Measurements from ENCODE around the gene FKBP15.

DNA sequence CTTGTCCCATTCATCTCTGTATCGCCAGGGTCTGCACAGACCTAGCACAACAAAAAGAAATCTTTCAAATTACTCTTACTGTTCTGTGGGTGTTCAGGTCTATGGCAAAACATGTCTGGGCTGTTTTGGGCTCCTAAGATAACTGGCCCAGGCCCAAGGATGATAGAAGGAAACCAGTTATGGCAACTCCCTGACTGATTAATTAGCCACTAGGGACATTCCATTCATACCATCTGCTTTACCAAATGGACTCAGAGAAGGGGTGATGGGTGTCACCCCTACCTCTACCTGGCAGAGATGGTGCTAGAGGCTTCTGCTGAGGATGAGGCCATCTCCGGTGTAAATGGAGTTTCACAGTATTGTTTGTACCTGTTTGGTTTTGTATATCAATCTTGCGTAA is 68.4 kb downstream of the FKBP15 start:
- TF ChIP-seq, protein P1, sequence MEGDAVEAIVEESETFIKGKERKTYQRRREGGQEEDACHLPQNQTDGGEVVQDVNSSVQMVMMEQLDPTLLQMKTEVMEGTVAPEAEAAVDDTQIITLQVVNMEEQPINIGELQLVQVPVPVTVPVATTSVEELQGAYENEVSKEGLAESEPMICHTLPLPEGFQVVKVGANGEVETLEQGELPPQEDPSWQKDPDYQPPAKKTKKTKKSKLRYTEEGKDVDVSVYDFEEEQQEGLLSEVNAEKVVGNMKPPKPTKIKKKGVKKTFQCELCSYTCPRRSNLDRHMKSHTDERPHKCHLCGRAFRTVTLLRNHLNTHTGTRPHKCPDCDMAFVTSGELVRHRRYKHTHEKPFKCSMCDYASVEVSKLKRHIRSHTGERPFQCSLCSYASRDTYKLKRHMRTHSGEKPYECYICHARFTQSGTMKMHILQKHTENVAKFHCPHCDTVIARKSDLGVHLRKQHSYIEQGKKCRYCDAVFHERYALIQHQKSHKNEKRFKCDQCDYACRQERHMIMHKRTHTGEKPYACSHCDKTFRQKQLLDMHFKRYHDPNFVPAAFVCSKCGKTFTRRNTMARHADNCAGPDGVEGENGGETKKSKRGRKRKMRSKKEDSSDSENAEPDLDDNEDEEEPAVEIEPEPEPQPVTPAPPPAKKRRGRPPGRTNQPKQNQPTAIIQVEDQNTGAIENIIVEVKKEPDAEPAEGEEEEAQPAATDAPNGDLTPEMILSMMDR (IDR thresholded peaks at IDR 0.05; ENCODE audit: poor library complexity) = no peak
- TF ChIP-seq EZH2phosphoT487 (IDR thresholded peaks at IDR 0.05; ENCODE audit: low read depth, severe bottlenecking, unreplicated experiment) = no peak
- no peak for TF ChIP-seq EZH2 (IDR thresholded peaks at IDR 0.05; ENCODE audit: borderline replicate concordance)

Data from hepatocyte (in vitro differentiated cells).